ENCODE measurements around the gene THAP11.

GRCh38 chr16:67853670-67854069 is 11.6 kb downstream of the THAP11 start:
- no peak for TF ChIP-seq CTCF (IDR thresholded peaks at IDR 0.05; ENCODE audit: low read length)
- no peak for TF ChIP-seq EZH2phosphoT487 (IDR thresholded peaks at IDR 0.05; ENCODE audit: low read length)
- no peak for TF ChIP-seq EZH2 (optimal IDR thresholded peaks at IDR 0.05; ENCODE audit: low read depth, low read length)

Data from MM.1S (cell line).